Measurements from ENCODE around the gene SIL1. TPM values are rescaled to one million over a fixed set of nuclear protein-coding genes. Genes with fewer than 3 reads are reported as not detected.

SIL1 gene
- polyA plus RNA-seq, 3 donors: 51.6 to 53.7 (median 53.2) TPM

DNA sequence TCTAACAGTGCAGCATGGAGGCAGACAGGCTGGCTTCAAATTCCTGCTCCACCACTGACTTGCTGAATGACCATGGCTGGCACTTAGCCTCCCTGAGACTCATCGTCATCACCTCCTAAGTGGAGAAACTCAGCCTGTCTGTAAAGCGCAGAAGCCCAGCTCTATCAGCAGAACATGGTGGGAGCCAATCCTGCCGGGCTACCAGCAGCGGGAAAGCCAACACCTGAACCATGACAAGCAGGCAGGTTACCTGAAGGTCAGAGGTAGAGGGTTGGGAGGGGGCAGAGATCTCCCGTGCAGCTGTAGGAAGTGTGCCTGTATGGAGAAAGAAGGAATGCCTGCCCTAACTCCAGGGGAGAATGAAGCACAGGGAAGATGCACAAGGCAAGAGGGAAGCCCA lies 250.4 kb downstream of the SIL1 start:
- DNase-seq (ENCODE audit: extremely low read depth in 1 of 11, low read depth in 9 of 11, low spot score in 4 of 11): no peak

DNA sequence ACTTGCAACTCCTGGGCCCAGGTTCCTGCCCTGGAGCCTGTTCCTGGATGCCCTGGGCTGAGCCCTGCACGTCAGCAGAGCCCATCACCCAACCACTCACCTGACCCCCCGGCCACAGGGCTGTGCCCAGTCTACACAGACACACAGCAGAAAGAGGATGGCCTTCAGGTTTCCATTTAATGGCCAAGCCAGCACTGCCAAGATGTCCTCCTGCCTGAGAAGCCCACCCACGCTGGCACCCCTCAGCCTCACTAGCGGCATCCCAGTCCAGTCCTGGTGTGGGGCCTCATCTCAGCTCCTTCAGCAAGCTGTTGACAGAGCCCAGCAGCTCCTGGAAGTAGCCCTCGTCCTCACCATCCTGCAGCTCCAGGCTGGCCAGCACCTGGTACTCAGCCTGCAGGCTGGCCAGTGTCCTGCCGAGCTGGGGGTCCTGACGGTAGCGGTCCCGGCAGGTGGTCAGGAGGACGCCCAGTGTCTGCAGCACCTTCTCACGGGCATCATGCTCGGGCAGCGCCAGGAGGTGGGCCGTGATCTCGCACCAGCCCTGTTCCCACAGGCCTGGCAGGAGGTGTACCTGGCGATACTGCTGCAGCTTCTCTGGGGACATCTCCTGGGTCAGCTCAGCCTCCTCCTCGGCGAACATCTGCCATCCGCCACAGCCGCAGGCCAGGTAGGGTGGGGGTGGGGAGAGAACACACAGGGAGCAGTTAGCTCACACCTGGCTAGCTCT lies 251.2 kb downstream of the SIL1 start:
- no peak for DNase-seq (ENCODE audit: extremely low read depth in 1 of 11, low read depth in 9 of 11, low spot score in 4 of 11)

DNA sequence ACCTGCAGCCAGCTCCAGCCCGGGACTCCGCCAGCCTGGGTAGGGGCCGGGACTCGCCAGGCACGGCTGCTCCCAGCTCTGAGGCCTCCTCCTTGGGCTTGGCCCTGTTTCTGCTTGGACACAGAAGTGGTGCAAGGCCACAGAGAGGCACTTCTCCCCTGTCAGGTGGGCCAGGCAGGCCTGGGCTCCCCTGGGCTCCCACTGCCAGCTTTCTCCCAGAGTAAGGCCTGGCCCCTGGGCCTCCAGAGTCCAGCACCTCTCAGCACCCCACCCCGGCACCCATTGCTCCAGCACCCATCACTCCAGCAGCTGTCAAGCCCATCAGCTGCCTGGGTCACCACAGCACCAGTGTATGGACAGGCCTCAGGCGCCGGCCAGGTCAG lies 251.9 kb downstream of the SIL1 start:
- DNase-seq (ENCODE audit: extremely low read depth in 1 of 11, low read depth in 9 of 11, low spot score in 4 of 11): no peak

DNA sequence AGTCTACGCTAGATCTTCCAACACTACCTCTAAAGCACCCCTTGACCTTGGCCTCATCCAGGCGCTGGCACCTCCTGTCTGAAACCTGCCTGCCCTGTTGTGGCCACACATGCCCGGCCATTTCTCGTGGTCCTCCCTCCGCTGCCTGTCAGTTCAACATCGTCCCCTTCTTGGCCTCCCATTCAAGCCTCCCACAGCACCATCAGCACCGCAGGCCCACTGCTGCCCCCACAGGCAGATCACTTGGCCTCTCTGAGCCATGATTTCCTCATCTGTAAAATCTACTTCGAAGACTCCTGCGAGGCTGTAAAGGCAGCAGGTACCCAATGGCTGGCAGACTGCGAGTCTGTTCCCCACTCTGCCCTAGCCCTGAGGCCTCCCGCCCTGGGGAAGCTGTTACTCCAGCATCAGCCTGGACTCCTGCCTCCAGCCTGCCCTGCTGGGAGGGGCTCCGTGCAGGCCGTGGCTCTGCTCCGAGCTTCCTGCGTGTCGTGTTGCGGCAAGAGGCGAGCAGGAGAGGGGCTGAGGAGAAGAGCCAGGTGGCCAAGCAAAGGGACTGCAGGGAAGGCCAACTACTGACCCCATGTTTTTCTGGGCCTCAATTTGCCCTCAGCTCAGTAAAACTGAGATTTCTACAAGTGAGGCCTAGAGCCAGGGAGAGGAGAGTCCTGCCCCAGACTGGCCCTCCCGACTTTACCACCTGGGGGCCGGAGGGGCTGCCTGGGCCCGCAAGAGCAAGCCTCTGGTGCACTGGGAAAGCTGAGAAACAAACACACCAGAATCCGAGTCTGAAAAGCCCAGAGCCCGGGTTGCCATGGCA lies 252.5 kb downstream of the SIL1 start:
- DNase-seq (ENCODE audit: extremely low read depth in 1 of 11, low read depth in 9 of 11, low spot score in 4 of 11): no peak

DNA sequence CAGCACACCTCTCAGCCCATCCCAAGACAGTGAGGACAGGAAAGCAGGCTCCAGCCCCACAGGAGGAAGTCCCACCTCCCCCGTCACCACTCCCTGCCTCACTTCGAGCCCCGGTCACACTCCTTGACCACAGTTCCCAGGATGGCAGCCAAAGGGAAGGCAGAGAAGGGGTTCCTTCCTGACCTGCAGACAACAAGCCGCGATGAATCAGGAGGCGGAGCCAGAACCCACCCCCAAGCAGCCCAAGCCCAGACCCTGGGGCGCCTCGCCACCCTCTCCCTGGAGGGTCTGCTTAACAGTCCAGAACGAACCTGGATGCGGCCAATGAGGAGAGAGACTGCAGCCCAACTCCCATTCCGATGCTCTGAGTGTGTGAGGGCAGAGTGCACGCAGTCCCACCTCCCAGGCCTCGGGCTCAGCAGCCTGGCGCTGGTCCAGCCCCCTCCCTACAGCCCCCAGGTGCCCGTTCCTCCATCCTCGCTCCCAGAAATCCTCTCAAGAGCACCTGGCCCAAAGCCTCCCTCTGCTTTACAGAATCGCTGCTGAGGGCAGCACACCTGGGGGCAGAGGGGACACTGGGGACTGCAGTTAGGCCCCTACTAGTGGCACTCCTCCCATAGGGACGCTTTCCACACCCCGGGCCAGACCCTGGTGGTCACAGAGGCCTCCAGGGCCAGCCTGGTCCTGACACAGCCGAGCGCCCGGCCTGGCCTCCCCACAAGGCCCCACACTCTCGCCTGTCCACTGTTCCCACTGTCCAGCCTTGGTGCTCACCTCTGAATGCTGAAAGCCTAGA lies 253.4 kb downstream of the SIL1 start:
- DNase-seq (ENCODE audit: extremely low read depth in 1 of 11, low read depth in 9 of 11, low spot score in 4 of 11): peak in 3 of 11 donors; percentile 72 to 80 (median 76)

DNA sequence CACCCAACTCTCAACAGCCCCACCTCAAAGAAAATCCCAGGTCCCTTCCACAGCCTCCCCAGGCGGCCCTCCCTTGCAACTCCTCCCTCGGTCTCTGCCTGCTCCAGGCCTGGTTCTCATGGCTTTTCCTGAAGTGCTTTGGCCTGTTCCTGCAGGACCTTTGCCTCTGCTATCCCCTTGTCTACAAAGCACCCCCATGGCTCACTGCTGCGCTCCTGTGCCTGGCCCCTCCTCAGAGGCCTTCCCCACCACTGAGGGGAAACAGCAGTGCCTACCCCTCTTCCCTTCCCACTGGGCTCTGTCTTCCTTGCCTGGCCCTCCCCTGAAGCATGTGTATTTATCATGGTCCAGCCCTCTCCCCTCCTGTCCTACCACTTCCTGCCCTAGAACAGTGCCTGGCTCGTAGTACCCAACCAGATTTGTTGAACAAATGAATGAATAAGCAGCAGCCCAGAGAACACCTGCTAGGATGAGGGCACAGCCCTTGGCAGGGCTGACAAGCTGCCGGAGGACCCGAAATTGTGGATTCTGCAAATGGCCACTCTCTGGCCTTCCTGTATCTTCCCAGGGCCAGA lies 254.5 kb downstream of the SIL1 start:
- no peak for DNase-seq (ENCODE audit: extremely low read depth in 1 of 11, low read depth in 9 of 11, low spot score in 4 of 11)

DNA sequence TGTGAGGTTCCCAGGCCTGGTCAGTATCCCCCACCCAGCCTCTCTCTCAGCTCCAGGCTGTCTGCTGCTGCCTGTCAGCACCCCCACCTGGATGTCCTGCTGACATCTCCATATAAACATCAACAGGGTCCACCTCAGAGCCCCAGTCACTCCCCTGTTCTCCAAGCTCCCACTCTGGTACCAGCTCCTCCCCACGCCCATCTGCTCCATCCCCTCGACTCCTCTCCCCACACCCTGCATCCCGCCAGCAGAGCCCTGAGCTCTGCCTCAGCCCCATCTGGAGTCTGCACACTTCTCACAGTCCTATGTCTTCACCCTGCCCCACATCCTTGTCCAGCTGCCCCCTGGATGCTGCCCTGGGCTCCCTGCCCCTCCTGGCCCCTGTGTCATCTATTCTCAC lies 255.3 kb downstream of the SIL1 start:
- no peak for DNase-seq (ENCODE audit: extremely low read depth in 1 of 11, low read depth in 9 of 11, low spot score in 4 of 11)

DNA sequence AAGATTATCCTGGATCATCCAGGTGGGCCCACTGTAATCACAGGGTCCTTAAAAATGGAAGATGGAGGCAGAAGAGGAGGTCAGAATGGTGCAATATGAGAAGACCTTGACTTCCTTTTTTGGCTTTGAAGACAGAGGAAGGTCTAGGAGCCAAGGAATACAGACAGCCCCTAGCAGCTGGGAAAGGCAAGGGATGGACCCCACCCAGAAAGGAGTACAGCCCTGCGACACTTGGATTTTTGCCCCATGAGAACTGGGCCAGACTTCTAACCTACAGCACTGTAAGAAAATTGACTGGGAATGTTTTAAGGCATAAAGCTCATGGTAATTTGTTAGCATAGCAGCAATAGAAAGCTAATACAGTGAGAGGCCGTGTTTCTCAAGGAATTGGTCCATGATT lies 256.1 kb downstream of the SIL1 start:
- no peak for DNase-seq (ENCODE audit: extremely low read depth in 1 of 11, low read depth in 9 of 11, low spot score in 4 of 11)

DNA sequence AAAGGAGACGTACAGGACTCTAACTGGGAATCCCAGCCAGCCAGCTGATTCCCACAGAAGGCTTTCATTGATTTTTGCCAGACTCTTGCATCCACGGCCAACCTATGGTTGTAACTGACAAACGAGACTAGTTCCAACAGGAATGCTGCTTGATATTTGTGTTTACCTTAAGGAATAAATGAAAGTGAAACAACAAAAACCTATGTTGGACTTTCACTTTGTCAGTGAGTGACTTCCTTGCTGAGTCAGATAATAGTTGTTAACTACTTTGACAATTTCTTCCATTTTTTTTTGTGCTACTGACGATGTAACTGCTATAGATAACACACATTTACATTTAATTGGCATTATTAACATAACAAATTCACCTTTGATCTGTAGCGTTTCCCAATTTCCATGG lies 259.6 kb downstream of the SIL1 start:
- DNase-seq (ENCODE audit: extremely low read depth in 1 of 11, low read depth in 9 of 11, low spot score in 4 of 11): no peak

DNA sequence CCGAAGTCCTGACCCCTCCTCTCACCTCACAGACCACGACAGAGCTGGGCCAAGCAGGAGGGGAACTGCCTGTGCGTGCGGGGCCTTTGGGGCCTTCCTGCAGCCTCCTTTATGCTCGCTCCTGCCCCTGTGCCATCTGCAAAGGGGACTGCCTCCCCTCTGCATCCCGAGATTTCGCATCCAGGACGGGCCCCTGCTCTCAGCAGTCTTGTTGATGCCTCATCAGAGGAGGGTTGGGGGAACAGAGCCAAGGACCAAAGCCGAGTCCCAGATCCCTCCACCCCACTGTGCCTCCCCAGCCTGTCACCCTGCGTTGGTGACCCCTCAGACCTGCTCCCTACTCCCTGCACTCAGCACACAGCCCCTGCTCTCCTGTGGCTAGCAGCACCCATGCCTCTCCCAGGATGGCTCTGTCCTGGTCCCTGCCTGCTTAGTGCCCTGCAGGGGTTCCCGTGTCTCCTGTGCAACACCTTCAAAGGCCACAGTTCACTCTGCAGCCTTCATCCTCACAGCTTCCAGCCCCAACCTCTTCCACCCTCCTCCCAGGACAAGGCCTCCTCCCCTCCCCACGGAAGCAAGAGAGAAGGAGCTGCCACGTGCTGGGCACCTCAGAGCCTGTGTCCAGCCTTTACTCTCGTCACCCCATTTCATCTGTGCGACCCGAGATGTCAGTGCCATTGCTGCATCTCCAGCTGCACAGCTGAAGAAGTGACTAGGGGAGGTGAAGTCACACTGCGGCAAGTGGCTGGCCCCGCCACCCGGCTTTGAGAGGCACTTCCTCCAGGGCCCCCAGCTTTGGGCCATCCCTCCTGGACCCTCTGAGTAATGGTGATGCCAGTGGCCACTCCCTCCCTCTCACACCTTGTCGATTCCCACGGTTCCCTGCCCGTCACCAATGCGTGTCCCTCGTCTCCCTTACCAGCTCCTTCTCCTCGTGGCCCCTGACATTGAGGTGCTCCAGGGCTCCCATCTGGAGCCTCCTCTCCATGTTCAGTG lies 260.5 kb downstream of the SIL1 start:
- DNase-seq (ENCODE audit: extremely low read depth in 1 of 11, low read depth in 9 of 11, low spot score in 4 of 11): no peak

DNA sequence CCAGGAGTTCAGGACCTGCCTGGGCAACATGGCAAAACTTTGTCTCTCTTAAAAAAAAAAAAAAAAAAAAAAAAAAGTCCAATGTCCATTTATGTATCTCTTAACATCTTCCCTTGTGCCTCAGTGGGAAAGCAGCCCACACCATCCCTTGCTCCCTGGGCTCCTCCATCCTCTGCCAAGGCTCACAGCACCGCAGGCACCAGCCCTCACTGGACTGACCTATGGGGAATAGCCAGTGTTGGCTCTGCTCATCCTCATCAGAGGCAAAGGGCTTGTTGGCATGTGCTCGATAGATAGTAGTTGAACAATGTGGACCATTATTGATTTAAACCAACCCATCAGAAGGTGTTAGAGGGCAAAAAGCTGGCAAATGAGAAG lies 261.2 kb downstream of the SIL1 start:
- no peak for DNase-seq (ENCODE audit: extremely low read depth in 1 of 11, low read depth in 9 of 11, low spot score in 4 of 11)

DNA sequence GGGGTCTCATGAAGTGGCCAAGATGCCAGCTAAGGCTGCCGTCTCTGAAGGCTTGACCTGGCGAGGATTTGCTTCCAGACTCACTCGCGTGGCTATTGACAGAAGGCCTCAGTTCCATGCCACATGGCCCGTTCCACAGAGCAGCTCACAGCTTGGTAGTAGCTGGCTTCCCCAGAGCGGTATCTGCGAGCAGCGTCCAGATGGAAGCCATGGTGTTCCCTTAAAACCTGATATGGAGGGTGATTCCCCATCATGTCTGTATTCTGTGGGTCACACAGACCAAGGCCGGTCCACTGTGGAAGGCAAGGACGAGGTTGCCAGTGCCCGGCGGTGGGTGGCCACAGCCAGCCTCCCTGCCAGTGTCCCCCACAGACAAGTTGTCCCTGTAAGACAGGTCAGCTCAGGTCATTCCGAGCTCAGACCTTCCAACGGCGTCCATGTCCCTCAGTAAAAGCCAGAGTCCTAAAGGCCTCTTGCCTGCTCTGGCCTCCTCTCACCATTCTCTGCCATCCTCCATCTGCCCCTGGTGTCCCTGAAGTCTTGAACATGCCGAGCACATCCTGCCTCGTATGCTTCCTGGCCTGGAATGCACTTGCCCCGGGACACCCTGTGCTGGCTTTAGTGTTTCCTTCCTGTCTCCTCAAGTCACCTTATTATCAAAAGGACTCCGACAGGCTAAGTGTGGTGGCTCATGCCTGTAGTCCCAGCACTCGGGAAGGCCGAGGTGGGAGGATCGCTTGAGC lies 261.8 kb downstream of the SIL1 start:
- DNase-seq (ENCODE audit: extremely low read depth in 1 of 11, low read depth in 9 of 11, low spot score in 4 of 11): no peak

DNA sequence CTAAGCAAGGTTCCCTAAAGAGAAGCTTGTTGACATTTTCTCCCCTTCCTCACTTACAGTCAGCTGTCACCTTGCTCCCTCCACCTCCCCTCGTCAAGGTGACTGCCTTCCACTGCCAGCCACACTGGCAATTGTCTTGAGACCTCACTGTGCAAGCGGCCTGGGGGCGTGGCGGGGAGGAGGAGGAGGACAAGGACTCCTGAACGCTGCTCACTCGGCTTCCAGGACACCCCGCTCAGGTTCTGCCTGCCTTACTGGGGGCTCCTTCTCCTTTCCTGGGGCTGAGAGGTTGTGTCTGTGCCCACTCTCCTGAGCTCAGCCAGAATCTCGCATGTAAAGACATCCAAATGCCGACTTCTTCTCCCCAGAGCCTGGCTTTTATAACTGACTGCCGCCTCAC lies 262.7 kb downstream of the SIL1 start:
- no peak for DNase-seq (ENCODE audit: extremely low read depth in 1 of 11, low read depth in 9 of 11, low spot score in 4 of 11)

DNA sequence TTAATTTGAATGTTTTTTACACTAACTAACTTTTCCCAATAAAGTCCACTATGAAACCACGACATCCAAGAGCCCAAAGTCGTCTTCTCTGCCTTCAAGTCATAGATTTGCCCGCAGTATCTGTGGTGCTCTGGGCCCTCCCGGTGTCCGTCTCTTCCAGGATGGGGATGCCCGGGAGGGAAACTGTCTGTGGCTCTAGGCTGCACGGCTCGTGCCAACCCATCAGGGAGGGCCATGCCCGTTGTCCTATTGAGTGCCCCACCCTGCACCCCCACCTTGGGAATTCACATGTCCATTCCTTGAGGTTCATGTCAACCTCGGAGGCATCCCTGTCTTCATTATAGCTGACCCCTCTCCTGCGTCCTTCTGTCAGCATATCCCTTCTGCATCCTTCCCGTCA lies 263.2 kb downstream of the SIL1 start:
- no peak for DNase-seq (ENCODE audit: extremely low read depth in 1 of 11, low read depth in 9 of 11, low spot score in 4 of 11)

DNA sequence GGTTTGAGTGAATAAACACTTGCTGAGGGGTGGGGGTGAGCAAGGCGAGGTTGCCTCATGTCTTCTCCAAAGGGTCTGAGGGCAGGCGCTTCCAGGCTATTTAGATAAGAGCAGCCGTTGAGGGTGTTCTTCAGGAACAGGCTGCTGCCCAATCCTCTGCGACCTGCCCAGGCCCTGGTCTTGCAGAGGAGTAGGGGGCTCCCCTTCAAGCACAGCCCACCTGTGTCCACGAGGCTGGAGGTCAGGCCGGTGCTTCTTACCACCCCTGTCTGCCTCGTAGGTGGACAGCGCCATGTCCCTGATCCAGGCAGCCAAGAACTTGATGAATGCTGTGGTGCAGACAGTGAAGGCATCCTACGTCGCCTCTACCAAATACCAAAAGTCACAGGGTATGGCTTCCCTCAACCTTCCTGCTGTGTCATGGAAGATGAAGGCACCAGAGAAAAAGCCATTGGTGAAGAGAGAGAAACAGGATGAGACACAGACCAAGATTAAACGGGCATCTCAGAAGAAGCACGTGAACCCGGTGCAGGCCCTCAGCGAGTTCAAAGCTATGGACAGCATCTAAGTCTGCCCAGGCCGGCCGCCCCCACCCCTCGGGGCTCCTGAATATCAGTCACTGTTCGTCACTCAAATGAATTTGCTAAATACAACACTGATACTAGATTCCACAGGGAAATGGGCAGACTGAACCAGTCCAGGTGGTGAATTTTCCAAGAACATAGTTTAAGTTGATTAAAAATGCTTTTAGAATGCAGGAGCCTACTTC lies 264.5 kb downstream of the SIL1 start:
- DNase-seq (ENCODE audit: extremely low read depth in 1 of 11, low read depth in 9 of 11, low spot score in 4 of 11): no peak

DNA sequence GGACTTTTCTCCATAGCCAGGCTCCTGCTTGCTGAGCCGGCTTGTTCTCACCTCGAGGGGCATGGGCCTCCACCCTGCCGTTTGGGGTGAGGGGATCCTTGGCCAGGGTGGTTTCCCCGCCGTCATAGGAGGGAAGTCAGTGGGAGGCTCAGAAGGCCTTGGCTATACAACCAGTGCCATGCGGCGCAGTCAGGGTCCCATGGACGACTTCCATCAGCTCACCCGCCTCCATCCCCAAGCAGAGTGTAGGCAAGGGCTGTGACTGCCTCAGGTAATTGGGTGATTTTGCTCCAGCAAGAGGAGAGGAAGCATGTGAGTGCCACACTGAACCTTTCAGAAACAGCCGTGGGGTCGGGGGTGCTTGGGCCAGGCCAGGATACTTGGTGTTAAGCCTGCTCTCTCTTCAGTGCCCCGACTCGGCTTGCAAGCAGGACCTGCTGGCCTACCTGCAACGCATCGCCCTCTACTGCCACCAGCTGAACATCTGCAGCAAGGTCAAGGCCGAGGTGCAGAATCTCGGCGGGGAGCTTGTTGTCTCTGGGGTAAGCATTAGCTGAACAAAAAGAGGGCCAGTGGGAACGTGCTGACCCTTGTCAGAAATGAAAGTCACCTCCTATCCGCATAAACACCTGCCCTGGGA lies 265.9 kb downstream of the SIL1 start:
- DNase-seq (ENCODE audit: extremely low read depth in 1 of 11, low read depth in 9 of 11, low spot score in 4 of 11): no peak
